ENCODE data around the gene RASGRF2. TPM values are rescaled to one million over a fixed set of nuclear protein-coding genes. Genes with fewer than 3 reads are reported as not detected.

Gene RASGRF2
- total RNA-seq, 4 donors from 2014 or later = 1.8 to 4.1 (median 2.5) TPM

DNA sequence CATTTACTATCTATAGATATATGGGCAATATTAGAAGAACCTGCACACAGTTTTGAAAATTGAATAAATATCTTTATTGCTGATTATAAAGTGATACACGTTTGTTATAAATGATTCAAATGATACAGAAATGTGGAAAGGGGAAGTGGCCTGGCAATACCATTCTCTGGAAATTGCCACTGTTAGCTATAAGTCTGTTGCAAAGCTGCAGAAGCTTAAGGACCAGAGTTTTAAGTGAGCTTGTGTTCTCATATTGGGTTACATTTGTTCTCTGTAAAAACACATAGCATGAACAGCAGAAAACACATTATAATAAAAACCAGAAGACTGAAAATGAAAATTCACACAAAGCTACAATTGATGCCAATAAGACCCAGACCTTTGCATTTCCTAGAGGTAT, 59.6 kb downstream of the RASGRF2 start:
- DNase-seq (ENCODE audit: low spot score in 2 of 2) = no peak
- WGBS = 44% methylated on average over 1 of the region's 1 CpG
- no peaks in the 10 kb centered on the region for H3K9me3 ChIP-seq
- no peaks in the 10 kb centered on the region for H3K27me3 ChIP-seq
- no peak overlapping the region for H3K4me3 ChIP-seq
- H3K4me1 ChIP-seq = no peaks in the 10 kb centered on the region
- H3K36me3 ChIP-seq = no peaks in the 10 kb centered on the region
- TF ChIP-seq POLR2AphosphoS5 (IDR thresholded peaks at IDR 0.05) = no peak
- TF ChIP-seq, protein P1, sequence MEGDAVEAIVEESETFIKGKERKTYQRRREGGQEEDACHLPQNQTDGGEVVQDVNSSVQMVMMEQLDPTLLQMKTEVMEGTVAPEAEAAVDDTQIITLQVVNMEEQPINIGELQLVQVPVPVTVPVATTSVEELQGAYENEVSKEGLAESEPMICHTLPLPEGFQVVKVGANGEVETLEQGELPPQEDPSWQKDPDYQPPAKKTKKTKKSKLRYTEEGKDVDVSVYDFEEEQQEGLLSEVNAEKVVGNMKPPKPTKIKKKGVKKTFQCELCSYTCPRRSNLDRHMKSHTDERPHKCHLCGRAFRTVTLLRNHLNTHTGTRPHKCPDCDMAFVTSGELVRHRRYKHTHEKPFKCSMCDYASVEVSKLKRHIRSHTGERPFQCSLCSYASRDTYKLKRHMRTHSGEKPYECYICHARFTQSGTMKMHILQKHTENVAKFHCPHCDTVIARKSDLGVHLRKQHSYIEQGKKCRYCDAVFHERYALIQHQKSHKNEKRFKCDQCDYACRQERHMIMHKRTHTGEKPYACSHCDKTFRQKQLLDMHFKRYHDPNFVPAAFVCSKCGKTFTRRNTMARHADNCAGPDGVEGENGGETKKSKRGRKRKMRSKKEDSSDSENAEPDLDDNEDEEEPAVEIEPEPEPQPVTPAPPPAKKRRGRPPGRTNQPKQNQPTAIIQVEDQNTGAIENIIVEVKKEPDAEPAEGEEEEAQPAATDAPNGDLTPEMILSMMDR (IDR thresholded peaks at IDR 0.05) = no peak
- TF ChIP-seq POLR2A (IDR thresholded peaks at IDR 0.05) = no peak
- TF ChIP-seq EP300 (IDR thresholded peaks at IDR 0.05) = no peak
- no peak overlapping the region for H3K27ac ChIP-seq

DNA sequence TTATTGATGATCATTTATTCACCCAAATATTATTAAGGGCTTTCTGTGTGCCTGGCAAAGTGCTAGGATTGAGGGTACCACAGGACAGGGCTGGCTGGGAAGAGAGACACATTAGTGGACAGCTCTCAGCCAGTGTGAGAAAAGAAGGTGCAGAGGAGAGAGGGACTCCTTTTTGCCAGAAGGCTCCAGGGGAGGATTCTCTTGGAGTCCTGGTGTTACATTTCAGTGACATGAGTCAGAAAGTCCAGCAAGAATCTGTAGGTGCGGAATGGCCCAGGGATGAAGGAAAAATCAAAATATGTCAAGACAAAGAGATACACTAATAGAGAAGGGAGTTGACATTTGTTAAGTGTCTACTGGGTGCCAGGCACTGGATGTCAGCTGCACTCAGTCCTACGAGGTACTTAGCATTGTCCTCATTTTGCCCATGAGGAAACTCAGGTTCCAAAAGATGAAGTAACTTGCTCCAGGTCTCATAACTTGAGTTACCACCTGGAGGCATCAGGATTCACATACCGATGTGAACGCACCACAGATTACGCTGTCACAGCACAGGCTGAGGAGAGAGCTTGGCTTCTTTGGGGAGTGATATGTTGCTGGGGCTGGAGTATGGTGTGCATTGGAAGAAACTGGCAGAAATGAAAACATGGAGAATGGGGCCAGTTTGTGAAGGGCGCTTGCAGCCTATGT, 60.5 kb downstream of the RASGRF2 start:
- no peaks in the 10 kb centered on the region for H3K4me1 ChIP-seq
- no peak for TF ChIP-seq EP300 (IDR thresholded peaks at IDR 0.05)
- TF ChIP-seq POLR2A (IDR thresholded peaks at IDR 0.05) = no peak
- TF ChIP-seq, protein P1 (IDR thresholded peaks at IDR 0.05) = no peak
- TF ChIP-seq POLR2AphosphoS5 (IDR thresholded peaks at IDR 0.05) = no peak
- no peaks in the 10 kb centered on the region for H3K27me3 ChIP-seq
- no peaks in the 10 kb centered on the region for H3K9me3 ChIP-seq
- H3K27ac ChIP-seq = no peak overlapping the region
- WGBS = 64% methylated on average over 6 of the region's 6 CpGs
- no peak overlapping the region for H3K4me3 ChIP-seq
- DNase-seq (ENCODE audit: low spot score in 2 of 2) = no peak
- H3K36me3 ChIP-seq = no peaks in the 10 kb centered on the region

DNA sequence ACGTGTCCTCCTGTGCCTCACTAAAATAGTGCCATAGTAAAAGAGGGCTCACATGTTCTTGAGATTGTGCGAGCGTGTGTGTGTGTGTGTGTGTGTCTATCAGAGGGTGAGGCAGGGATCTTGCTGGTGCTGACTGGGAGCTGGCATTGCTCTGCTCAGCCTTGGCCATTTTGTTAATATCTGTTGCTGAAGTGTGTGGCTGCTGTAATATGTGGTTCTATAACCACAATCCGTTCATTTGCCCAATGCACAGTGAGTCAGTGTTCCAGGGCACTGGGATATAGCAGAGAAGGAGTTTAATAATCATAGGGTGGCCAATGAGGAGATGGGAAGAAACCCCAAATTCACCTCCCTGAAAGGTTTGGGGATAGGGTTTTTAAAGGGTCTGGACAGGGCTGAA, 61.3 kb downstream of the RASGRF2 start:
- no peaks in the 10 kb centered on the region for H3K9me3 ChIP-seq
- WGBS = 80% methylated on average over 4 of the region's 4 CpGs
- H3K27me3 ChIP-seq = no peaks in the 10 kb centered on the region
- H3K4me3 ChIP-seq = no peak overlapping the region
- no peak for TF ChIP-seq POLR2A (IDR thresholded peaks at IDR 0.05)
- H3K27ac ChIP-seq = no peak overlapping the region
- no peaks in the 10 kb centered on the region for H3K36me3 ChIP-seq
- no peaks in the 10 kb centered on the region for H3K4me1 ChIP-seq
- no peak for DNase-seq (ENCODE audit: low spot score in 2 of 2)

DNA sequence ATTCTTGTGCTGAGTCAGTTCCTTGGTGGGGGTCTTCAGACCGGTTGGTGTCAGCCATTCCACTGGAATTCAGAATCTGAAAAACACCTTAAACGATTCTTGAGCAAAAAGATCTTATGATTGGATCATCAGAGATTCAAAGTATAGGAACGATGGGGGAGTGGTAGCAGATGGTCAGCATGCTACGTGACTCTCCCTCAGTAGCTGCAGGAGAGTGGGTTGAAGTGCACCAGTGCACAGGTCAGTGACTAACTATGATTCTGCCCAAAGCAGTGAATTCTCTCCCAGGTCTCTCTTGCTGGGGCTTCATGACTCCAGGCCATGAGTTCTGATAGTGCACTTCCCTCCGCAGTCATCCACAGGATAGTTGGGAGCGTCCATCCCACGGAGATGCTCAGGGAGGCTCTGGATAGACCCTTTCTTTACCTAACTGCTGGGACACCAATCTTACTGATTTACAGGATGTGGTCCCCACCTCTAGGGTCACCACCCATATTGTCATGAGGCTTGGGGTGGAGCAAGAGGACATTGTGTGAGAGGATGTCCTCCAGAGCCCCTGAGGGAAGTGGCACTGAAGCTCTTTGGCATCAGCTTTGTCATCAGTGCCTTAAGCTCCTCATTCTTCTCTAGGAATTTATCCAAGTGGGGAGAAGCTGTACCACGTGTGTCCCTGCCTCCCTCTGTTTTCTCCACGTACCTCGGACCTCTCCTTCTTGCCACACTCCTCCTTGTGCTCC, 62.0 kb downstream of the RASGRF2 start:
- Histone ChIP-seq H3K36me3 (no peaks in the 10 kb centered on the region), H3K27me3 (no peaks in the 10 kb centered on the region), H3K4me1 (no peaks in the 10 kb centered on the region), H3K4me3 (no peak overlapping the region), H3K9me3 (no peaks in the 10 kb centered on the region), H3K27ac (no peak overlapping the region)
- WGBS = 84% methylated on average over 10 of the region's 10 CpGs
- DNase-seq (ENCODE audit: low spot score in 2 of 2) = no peak
- TF ChIP-seq, protein P1 (IDR thresholded peaks at IDR 0.05) = no peak
- TF ChIP-seq POLR2AphosphoS5 (IDR thresholded peaks at IDR 0.05) (no peak), POLR2A (IDR thresholded peaks at IDR 0.05) (no peak), EP300 (IDR thresholded peaks at IDR 0.05) (no peak)

DNA sequence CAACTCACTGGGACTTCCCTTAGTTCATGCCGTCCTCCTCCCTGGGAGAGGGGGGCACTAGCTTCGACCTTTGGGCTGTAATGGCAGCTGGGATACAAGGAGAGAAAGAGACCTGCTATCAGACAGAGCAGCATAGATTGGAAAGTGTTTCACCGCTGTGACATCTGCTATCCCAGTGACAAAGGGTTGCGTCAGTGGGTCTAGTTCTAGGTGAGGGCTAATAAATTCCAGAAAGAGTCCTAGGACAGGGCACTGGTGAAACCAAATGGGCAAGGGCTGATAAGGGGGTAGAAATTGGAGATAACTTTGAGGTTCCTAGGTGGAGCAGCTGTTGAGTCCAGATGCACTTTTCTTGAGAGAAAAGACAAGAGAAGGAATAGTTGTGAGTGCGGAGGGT, 62.5 kb downstream of the RASGRF2 start:
- 62% methylated on average over 5 of the region's 5 CpGs for WGBS
- DNase-seq (ENCODE audit: low spot score in 2 of 2) = no peak
- Histone ChIP-seq H3K4me3 (no peak overlapping the region), H3K36me3 (no peaks in the 10 kb centered on the region), H3K9me3 (no peaks in the 10 kb centered on the region), H3K27me3 (no peaks in the 10 kb centered on the region), H3K4me1 (no peaks in the 10 kb centered on the region), H3K27ac (no peak overlapping the region)
- TF ChIP-seq EP300 (IDR thresholded peaks at IDR 0.05) (no peak), POLR2A (IDR thresholded peaks at IDR 0.05) (no peak), POLR2AphosphoS5 (IDR thresholded peaks at IDR 0.05) (no peak)
- TF ChIP-seq, protein P1 (IDR thresholded peaks at IDR 0.05) = no peak

All from suprapubic skin (tissue), 4 donors.